GM12873 (cell line): Measurements from ENCODE around the gene HMGN5.

Source experiments
- CTCF ChIP-seq: IDR thresholded peaks from 2 replicates; pipeline ENCODE4 v1.5.1; 2012; ENCODE audit warnings: low read depth, mild to moderate bottlenecking, moderate library complexity, low read length, control low read depth; ENCODE audit not compliant: insufficient read depth; ENCODE audit errors: missing control alignments

The HMGN5 gene

GRCh38 chrX:81120258-81120935 lies 81.3 kb downstream of the HMGN5 start:
- TF ChIP-seq CTCF: no peak

DNA sequence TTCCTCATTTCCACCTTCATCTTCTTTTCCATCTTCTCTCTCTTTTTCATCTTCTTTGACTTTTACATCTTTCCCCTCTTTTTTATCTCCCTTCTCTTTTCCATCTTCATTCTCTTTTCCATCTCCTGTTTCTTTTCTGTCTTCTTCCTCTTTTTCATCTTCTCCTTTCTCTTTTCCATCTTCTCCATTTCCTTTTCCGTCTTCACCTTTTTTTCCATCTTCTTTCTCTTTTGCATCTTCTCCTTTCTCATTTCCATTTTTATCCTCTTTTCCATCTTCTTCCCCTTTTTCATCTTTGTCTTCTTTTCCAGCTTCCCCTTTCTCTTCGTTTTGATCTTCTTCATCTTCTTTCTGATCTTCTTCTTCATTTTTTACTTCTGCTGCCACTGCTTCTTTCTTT lies 87.0 kb downstream of the HMGN5 start:
- no peak for TF ChIP-seq CTCF

DNA sequence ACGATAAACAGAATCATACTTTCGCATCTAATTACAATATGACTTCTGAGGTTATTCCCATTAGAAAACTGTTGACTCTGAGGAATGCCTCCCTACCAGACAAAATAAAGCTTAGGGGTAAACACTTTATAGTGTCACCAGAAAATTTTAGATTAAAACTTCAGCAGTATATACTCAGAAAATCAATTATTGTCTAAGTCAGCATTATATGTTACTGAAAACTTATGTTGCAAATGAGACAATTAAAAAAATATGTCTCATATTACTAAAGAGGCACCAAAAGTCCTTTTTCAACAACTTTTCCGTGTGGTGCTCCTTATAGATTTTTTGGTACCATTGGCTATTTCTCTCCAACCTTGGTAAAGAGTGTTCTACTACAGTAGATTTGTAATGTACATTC lies 91.4 kb downstream of the HMGN5 start:
- TF ChIP-seq CTCF: no peak

DNA sequence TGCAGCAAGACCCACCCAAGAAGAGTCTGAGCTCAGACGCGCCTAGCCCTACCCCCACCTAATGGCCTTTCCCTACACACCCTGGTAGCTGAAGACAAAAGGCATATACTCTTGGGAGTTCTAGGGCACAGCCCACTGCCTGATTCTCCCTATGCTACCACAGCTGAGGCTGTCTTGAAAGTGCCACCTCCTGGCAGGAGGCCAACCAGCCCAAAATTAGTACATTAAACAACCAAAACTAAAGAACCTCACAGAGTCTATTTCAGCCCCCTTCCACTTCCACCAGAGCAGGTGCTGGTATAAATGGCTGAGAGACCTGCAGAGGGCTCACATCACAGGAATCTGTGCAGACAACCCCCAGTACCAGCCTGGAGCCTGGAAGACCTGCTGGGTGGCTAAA lies 119.1 kb downstream of the HMGN5 start:
- no peak for TF ChIP-seq CTCF
